Activated naive CD4-positive, alpha-beta T cell (primary cell): Measurements from ENCODE around the gene ADARB2.

Experiments used
- DNase-seq, 4 experiments: peaks; one replicate each; lab custom pipeline; 2025; lab: John Stamatoyannopoulos, UW

The ADARB2 gene

DNA sequence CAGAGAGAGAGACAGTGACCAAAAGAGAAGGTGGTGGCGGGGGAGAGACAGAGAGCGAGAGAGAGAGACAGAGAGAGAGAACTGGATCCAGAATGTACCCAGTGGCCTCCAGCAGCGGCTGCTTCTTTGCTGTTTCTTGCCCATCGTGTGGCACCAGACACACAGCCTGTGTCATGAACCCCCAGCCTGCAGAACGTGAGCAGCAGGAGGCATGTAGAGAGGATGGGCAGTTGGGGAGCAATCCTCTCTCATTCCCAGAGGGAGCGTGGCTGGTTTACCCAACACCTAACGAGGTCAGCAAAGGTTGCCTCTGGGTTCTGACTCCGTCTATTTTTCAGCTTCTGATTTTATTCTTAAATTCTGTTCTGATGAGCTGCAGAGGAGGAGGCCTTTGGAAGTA lies 168.1 kb downstream of the ADARB2 start:
- DNase-seq: no peak

DNA sequence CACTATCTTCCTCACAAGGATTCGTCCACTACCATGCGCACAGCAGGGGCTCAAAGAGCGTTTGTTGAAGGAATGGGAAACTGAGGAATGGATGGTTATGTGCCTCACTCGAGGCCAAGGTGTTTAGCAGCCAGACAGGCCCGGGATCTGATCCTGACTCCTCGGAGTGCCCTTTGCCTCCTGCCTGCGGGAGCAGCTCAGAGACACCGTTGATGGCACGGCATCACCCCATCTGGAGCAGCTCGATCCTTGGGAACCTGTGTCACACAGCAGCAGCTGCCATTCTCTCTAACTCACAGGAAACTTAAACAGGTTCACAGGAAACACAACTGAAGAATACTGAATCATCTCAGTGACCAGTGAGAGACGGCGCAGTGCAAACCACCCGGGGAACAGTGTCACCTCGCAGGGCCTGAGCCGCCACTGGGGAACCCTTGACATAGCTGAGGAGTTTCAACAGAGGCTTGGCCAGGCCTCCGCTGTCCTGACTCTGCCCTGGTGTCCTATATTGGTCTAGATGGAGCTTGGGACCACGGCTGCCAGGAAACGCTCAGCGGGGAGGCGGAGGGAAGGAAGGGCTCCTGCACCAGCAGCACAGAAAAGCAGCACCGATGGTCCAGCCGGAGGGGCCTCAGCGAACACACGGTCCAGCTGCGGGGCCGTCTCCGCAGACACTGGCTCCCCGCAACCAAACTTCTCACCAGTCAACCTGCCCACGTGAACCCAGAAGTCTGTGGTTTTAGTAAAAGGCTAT lies 169.4 kb downstream of the ADARB2 start:
- DNase-seq: no peak

DNA sequence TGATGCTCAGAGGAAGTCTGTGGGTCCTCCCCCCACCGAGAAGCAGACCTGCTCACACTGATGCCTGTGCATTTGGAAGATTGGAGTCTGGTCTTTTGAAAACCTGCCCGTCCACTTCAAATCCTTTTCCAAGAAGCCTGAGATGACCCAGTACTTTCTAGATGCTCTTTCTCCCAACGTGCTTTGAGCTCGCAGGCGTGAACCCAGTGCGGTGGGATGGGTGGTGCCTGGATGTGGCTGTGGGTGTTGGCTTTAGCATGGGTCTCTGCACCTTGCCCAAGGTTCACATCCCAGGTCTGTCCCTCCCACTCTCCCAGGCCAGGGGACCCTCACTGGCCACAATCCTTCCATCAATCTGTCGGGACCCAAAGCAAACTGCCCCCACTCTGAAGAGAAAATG lies 170.2 kb downstream of the ADARB2 start:
- DNase-seq: no peak

DNA sequence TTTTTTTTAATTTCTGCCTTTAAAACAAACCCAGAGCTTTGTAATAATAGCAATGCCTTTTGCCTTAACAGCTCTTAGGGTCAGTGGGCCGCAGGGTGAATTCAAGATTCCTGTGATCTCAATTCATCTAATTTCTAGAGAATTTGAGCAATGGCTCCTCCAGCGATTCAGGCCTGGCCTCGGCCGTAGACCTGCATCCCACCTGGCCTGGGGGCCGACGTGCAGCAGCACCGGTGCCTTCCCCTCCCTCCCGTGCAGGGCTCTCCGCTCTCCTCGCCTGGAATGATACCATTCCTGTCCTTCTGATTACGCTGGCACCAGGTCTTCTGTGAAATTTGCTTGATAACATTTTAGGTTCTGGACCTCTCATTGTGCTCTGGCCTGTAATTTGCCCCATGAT lies 172.5 kb downstream of the ADARB2 start:
- no peak for DNase-seq

DNA sequence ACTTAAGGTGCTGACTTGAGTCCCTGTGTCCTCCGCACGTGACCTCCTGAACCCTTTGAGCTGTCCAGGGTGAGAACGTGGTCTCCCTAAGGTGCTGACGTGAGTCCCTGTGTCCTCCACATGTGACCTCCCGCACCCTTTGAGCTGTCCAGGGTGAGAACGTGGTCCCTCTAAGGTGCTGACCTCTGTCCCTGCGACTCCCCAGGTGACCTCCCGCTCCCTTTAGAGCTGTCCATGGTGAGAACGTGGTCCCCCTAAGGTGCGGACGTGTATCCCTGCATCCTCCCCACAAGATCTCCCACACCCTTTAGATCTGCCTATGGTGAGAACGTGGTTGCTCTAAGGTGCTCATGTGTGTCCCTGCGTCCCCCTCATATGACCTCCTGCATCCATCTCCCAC lies 174.3 kb downstream of the ADARB2 start:
- DNase-seq: no peak

DNA sequence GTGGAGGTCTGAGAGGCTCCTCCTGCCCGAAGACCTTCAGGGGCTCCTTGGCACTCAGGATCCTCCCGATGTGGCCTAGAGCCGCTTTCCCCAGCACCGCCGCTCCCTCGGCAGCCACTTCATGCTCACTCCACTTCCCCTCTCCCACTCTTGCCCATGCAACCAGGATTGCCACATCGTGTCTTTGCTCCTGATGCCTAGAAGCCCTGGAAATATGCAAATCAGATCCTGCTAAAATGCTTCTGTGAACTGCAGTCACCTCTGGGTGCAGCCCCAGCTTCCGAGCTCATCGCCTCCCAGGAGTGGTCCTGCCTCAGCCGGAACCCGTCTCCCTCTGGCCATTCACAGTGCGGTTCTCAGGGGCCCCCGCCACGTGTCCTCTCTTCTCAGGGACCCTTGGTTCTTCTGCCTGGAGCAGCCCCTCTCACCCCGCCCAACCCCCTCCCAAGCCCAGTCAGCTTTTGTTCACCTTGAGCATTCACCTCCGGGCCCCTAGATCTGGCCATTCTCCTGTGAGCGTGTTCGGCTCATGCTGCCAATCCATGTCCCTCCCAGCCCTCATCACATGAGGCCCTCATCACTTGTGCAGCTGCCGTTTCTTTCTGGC lies 175.5 kb downstream of the ADARB2 start:
- no peak for DNase-seq

DNA sequence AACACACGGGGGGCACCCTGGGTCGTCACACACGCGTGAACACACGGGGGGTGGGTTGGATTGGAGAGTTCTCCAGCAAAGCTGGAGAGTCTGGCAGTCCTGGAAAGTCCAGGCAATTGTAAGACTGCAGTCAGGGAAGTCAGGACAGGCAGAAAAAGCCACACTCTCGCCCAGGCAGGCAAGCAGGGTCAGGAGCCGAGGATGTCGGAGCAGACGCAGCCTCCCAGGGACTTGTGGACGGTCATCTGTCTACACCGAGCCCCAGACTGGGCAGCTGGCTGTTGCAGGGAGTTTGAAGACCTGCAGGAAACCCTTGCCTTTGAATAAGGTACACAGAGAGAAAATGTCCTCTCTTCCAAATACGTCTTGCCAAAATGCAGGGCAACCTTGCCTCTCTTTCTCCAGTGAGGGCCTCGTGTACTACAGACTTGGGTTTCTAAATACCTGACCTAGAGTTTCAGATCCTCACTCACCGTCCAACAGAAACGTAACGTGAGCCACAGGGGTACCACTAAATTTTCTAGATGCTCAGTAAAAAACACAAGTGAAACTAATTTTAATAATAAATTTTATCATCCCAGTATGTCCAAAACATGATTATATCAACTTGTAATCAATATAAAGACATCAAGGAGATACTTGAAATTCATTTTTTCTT lies 176.7 kb downstream of the ADARB2 start:
- DNase-seq: no peak

DNA sequence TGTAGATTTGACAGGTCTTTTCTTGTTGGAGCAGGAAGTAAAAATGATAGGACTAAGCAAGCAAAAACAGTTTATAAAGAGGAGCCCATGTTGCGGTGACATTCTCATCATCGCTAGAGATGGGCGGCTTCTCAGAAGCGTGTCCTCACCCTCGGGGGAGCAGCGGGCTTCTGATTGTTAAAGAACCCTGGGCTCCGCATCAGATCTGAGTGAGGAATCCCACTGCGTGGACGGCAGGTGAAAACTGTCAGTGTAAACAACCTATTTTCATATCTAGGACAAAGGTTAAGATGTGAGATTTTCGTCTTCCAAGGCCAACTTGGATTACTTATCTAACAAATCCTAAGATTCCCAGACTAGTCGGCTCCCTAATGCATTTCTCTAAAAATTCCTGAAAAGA lies 177.6 kb downstream of the ADARB2 start:
- DNase-seq: no peak

DNA sequence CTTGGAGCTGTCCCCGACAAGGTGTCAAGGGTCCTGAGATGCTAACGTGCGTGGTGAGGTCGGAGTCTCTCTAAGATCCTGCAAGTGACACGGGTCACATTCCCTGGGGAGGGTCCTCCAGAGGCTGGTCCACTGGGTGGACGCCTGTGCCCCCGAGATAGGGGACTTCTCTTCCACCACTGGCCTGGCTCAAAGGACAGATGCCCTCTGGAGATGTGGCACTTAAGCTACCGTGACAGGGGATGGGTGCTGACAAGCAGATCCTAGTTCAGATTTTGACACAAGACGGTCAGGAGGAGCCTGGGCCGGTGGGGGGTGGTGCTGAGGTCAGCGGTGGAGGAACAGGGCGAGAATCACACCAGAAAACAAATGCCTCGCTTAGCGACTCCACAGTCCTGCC lies 178.0 kb downstream of the ADARB2 start:
- DNase-seq: no peak

DNA sequence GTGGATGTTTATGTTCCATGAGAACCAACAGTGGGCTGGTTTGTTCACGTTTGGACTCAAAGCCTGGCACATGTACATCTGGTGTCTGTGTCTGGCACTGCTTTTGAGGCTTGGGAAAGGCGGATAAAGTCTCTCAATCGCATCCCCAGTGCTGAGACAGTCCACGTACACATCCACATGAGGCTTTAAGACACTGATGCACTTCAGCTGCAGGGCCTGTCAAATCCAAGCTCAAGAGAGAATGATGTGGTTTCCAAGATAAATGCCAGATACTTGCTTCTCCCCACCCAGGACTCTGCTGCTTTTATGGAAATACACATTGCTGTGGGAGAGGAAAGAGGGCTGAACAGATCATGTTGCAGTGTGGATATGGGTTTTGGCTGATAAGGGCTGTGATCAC lies 178.4 kb downstream of the ADARB2 start:
- no peak for DNase-seq

DNA sequence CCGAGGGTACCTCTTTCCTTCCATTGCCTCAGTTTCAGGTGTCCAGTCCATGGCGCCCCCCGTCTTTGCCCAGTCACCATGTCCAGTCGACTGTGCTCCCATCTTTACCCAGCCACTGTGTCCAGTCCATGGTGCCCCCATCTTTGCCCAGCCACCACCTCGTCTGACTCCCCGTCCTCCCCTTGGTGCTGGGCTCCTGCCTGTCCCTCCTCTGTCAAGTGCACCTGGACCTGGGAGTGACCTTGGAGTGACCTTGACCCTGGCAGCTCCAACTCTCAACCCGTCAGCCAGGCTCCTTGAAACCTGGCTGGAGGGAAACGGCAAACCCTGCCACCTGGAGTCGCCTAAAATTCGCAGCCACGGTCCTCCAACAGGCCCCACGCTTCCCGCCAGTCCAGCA lies 180.2 kb downstream of the ADARB2 start:
- DNase-seq: no peak

DNA sequence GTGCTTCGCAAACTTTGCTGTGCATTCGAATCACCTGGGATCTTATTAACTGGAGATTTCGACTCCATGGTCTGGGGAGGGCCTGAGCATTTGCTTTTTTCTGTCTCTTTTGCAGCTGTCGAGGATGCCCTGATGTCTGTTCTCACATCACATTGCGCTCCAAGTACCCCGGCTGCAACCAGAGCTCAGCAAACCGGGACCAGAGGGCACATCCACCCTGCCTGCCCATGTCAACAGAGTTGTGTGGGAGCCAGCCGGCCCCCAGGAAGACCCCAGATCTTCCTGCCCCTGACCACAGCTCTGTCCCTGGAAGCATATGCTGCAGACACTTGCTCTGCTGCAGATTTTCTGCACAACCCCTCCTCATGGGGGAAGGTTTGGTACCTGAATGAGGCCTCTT lies 180.8 kb downstream of the ADARB2 start:
- DNase-seq: no peak

DNA sequence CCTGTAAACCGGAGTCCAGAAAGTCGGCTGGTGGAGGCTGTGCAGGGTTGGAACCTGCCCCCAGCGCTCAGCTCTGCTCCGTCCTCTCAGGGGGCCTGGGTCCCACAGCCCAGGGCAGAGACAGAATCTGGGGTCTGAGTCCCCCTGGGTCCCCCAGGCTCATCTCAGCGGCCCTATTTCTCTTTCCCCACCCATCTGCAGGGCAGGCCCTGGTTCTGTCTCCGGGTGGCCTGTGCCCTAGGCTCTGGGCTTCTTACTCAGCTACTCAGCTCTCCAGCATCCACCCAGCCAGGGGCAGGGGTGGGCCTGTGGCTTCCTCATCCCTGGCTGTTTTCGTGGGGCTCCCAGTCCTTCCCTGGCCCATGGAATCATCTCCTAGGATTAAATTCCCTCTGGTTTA lies 183.4 kb downstream of the ADARB2 start:
- DNase-seq: no peak

DNA sequence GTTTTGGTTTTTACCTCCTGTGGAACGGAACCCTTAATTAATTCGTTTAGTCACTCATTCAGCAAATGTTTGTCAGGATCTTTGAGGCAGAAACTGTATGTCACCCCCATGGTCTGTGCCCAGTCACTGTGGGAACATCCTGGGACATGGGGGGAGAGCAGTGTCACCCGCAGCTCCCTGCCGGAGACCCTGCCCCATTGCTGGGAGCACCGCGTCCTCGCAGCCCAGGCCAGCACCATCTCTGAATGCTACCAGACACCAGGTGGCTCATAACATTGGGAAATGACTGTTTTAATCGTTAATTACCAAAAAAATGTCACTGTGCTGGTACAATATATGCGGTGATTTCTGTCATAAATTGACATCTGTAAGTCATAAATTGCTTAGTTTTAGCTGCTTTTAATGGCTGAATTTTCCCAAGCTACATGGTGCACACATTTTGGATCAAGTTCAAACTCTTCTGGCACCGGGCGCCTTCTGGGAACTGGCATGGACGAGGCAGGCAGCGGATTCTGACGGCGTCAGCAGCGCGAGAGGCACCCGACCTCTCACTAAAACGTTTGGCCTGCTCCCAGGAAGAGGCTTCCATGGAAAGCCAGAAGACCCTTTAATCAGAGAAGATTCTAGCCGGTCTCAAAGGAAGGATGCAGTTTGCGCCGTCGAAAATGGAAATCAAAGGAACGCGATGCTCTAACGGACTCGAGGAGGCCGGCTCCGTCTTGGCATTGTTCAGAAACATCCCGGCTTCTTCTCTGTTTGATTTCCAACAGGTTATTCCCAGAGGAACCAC lies 184.2 kb downstream of the ADARB2 start:
- no peak for DNase-seq

DNA sequence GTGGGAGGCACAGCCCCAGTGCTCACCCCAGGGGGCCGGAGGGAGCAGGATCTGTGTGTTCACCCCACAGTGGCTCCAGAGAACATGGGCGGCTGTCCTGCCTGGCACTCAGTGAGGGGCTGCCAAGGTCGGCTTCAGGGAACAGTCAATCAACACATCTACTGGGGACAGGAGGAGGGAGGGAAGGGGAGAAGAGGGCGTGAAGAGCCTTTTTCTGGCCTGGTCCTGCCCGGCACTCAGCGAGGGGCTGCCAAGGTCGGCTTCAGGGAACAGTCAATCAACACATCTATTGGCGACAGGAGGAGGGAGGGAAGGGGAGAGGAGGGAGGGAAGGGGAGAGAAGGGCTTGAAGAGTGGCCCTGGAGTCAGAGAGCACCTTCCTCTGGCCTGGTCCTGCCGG lies 184.9 kb downstream of the ADARB2 start:
- no peak for DNase-seq

DNA sequence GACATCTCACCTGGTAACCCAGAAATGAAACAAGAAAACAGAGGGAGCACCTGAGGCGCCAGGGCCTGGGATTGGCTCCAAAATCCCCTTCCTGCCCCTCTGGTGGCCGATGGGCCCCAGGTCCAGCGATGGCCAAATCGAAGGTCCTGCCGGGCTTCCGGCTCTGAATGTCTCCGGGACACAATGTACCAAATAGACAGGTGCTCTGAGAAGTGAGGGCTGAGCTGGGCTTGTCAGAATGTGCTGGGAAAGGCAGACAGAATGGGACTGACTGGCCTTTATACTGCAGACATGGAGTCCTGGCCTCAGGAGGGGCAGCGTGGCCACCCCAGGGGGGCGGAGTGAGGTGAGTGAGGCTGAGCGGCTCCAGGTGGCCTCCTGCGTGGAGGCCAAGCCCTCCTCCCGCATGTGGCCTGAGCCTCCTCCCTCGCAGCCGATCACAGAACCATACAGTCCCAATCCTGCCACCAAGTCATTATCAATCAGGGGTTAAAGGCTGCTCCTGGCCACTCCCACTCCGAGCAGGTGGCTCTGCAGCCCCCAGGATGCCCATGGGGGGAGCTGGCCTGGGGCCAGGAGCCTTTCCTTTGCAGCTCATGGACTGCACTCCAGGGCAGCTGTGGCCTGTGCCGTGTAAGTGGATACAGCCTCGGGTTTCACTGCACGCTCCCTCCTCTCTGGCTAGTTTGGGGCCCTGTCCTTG lies 185.5 kb downstream of the ADARB2 start:
- DNase-seq: no peak

DNA sequence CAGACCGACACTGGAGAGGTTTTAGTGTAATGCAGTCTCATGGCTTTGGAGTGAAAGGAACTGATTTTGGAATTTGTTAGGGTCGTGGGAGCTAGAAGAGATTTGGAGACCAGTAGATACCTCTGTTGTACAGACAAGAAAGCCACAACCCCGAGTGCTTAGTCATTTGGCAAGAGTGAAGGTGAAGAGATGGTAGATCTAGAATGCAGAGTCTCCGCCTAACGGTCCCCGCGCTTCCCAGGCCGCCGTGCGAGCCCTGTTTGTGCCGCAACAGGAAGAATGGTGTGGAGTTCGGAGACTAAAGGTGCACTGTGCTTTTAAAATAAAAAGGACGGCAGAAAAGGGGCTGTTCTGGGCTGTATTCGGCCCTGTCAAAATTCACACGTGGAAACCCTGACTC lies 186.7 kb downstream of the ADARB2 start:
- no peak for DNase-seq

DNA sequence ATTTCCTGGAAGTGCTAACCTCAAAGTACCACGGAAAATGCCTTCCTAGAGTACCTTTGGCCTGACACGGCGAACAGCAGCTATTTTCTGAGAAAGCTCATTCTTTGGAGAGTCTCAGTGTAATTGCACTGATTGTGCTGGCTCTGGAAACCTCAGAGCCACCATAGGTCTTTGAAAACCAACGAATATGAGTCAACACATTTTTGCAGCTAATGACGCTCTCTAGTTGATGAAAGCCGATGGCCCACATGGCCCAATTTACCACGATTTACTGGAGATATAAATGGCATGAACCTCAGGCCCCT lies 187.1 kb downstream of the ADARB2 start:
- DNase-seq: no peak

DNA sequence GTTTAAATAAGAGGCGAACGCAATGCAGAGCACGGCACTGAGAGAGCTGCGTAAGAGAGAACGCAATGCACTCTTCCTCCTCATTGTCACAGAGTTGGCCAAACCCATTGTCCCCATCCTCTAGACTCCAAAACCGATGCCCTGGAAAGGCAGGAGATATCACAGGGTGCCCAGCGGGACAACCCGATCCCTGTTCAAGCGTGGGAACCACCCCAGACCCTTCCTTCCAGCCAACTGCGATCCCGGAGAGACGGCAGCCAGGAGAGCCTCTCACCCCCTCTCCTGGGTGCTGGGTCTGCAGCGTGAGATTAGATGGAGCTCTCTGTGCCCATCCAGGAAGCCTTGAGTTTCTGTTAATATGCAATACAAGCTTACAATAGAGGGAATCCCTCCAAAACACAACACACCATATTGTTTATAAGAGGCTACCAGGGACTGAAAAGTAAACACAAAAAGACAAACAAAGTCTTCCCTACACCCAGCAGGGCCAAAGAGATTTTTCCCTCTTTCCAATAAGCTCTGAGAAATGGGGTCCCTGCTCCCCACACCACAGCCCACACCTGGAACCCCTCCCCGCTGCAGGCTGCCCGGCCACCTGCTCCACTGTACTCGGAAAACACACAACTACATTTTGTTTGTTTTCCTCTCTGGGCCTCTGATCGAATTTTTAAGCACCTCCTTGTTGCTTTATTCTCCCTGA lies 187.6 kb downstream of the ADARB2 start:
- no peak for DNase-seq

DNA sequence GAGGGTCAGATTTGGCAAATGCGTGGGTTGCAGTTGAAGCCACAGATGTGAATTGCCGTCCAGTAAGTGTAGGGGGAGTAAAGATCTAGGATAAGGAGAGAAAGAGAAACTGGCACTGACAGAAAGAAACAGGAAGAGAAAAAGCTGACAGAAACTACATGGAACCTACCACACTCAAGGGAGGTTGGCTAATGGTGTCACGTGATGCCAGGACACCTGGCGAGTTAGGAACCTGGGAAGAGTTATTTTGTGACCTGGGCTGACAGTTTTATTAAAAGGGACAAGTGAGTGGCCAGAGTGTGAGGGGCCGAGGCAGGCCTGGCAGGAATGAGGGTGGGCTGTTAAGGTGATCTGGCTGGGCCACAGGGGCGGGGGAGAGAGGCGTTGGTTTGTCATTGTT lies 188.7 kb downstream of the ADARB2 start:
- DNase-seq: no peak

DNA sequence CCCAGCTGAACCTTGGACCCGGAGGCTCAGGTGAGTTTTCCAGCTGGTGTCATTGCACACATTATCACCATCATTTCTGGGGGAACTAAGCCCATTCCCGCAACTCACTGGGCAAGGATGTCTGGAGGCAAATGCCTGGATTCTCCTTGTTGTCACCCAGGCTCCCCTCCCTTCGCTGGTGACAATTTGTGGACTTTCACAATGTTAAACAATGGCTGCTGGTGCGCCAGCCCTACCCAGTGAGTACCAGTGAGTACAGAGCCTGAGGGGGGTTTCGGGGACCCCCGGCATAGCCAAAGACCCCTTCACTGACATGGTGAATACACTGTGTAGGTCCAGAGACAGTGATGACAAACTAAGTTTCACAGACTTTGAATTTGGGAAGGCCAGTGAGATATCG lies 189.2 kb downstream of the ADARB2 start:
- no peak for DNase-seq
